NCI-H510A treated with DMSO at 0.1 percent for 48 hours (cell line): ENCODE measurements around the gene MAP2K3.

Experiments used
- DNase-seq: peaks from one replicate; lab custom pipeline; 2025; lab: John Stamatoyannopoulos, UW

MAP2K3 gene

DNA sequence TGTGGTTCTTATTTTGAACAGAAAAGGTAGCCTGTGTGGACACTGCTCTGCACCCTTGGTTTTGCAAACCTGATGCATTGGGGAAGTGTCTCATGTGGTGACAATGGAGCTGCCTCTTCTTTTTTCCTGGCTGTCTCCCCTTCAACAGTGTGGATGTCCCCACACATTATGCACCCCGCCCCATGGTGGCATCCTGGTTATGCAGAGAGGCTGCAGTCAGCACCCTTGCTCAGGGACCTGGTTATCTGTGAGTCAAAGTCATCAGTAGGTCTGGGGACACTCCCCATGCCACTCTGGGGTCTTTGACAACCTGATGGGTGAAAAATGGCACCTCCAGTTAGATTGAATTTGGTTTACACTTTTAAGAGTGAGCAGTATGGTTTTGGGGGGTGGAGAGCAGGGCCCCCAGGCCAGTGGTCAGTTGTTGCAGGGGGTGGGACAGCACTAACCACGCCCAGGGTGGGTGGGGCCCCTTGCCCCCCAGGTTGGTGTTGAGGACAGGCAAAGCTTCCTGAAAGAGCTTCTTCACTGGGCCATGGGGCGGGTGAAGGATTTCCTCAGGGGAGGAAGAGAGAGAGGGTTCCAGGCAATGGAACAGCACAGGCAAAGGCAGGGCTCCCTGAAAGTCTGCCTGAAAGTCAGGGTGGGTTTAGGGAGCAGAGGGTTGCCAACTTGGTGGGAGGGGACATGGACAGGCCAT is 67.0 kb downstream of the MAP2K3 start:
- no peak for DNase-seq

DNA sequence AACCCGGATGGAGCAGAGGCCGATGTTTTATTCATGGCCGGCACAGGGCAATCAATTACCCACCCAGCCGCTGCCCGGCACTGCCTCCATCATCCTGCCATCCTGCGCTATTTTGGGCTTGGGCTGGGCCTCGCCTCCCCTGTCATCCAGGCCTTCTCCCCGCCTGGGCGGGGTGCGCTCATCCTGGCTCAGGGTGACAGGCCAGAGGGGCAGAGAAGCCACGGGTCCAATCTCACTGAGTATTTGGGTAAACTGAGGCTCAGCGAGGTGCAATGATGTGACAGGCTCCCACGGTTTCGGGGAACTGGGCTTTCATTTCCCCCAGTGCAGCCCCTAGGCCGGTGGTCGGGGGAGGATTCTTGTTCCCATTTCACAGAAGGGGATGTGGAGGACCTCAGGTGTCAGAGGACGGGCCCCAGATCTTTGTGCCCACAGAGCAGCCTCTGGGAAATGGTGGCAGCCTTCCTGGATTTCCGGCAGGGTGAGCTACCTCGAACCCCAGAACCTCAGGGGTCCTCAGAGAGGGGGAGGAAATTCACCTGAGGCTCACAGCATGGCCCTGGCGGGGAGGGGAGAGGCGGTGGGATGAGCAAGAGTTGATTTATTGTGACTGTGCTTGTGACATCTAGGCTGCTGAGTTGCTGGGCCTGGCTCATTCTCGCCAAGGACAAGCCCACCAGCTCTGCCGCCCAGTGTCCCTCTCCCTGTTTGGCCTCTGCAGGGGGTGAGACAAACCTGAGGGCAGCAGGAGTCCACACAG is 67.9 kb downstream of the MAP2K3 start:
- no peak for DNase-seq

DNA sequence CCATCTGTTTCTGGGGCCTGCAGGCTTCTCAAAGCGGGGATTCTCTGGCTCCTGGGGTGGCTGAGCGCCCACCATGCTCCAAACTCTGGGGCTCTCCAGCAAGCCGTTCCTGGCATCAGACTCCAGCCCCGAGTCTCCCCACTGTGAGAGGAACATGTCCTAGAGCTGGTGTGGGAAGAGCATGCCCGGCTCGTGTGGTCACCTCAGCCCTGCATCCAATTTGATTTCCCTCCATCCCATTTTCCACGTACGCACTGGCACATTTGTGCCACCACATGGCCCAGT is 68.4 kb downstream of the MAP2K3 start:
- no peak for DNase-seq

DNA sequence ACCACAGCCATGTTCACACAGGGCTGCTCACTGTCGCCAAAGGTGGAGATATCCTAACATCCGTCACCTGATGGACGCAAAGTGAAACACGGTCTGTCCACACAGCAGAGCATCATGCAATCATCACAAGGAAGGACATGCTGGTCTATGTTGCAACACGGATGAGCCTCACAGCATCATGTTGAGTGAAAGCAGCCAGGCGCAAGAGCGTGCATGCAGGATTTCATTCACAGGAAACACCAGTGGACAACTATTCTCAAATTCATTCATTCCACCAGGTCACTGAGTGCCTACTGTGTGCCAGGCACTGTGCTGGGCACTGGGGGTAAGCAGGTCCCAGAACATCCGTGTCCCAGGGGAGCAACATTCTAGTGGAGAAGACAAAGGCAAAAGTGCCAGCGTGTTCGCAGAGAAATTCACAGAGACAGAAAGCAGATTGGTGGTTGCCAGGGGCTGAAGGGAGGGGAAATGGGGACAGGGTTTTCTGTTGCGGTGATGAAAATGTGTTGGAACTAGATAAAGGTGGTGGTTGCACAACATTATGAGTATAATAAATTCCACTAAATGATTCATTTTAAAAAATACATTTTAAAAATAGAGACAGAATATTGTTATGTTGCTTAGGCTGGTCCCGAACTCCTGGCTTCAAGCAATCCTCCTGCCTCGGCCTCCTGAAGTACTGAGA is 69.0 kb downstream of the MAP2K3 start:
- no peak for DNase-seq

DNA sequence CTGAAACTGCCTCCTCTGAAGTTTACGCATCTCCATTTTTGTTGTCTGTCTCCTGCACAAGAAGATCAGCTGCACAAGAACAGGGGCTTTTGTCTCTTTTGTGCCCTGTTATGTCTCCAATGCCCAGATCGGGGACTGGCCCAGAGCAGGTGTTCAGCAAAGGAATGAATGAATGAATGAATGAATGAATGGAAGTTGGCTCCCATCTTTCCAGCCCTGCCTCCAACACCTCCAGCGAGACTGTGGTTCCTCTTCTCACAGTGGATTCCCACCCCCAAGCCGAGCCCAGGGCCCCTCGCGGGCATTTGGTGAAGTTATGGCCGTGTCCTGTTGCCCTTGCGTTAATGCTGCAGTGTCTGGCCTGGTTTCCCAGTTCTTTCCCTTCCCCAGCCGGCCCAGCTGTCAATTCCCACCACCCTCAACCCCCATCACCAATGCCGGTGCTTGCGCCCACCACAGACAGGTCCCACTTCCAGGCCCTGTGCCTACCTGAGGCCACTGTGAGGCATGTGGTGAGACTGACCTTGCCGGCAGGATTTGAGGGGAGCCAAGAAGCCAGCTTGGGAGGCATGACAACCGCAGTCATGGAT is 70.4 kb downstream of the MAP2K3 start:
- no peak for DNase-seq

DNA sequence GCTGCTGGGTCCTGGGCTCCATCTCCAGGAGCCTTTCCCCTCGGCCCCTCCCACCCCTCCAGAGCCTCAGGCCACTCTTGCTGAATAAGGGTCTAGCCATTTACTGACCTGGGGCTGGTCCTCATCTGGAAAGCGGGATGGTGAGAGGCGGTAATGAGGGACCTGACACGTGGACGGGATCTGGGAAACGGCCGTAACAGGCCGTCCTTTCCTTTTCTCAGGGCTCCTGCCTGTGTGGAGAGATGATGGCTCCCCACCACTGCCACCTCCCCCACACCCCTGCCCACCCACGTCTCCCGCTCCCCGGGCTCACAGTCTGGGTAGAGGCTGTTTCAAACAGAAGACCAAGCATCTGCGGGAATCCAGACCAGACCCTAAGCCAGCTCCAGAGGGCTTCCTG is 71.1 kb downstream of the MAP2K3 start:
- no peak for DNase-seq

DNA sequence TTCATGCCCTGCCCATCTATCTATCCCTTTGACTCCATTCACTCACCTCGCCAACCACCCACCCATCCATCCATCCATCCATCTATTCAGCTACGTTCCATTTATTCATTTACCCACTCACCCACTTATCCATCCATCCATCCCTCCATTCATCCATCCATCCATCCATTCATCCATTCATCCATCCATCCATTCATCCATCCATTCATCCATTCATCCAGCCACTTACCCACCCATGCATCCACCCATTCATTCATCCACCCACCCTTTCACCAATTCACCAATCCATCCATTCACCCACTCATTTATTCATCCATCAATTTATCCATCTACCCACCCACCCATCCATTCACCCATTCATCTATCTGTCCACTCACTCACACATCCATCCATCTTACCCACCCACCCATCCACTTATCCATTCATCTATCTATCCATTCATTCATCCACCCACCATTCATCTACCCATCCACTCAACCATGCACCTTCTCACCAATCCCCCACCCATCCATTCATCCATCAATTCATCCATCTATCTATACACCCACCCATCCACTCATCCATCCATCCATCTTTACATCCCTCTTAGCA is 72.1 kb downstream of the MAP2K3 start:
- DNase-seq = no peak

DNA sequence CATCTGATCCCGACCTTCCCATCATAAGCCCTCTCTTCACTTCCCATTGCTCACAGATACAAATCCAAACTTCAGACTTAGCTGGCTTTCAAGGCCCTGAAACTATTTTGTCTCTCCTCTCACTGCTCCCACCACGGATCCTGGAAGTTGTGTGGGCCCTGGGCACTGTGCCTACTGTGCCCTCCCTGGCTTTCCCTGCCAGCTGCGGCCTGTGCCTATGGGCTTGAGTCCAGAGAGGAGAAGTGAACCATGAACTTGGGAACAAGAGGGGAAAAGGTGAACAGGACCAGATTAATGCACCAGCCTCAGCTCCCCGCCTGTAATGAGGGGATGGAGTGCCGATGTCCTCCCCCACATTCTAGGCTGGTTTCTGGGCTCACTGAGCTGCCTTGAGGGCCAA is 72.8 kb downstream of the MAP2K3 start:
- DNase-seq = no peak

DNA sequence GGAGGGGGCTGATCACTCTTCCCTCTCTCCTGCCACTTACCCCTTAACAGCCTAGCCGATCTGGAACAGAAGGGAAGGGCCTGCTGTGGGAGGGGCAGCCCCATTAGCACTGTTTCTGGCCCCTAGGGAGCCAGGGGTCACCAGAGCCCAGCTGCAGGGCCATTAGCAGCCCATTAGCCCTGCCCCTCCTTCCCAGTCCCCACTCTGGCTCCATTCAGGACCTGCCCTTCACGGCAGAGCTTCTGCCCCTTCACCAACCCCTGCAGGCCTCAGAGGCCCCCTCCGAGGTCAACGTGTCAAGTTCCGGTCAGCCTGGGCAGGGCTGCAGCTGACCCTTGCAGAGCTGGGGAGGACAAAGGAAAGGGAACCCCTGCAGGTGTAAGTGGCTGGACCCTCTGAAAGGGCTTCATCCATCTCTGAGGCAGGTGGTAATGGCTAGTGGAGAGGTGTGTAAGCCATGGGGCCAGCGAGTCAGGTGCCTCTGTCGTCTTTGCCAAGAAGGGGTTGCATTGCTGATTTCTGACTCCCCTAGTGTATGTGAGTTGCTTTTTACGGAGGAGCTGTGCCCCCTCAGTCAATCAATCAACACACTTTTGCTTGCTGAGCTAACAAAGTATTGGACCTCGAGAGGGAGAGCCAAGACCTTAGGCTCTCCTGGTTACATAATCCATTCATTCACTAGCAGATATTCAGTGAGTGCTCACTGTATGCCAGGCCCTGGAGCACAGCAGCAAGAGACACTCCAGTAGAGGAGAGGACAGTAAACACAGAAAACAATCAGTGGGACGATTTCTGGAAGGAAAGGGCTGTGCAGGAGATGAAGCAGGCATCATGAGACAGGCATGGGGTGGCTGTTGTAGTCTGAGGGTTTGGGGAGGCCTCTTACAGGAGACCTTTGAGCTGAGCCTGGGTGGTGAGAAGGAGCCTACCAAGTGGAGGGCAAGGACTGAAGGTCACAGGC is 73.5 kb downstream of the MAP2K3 start:
- DNase-seq = no peak

DNA sequence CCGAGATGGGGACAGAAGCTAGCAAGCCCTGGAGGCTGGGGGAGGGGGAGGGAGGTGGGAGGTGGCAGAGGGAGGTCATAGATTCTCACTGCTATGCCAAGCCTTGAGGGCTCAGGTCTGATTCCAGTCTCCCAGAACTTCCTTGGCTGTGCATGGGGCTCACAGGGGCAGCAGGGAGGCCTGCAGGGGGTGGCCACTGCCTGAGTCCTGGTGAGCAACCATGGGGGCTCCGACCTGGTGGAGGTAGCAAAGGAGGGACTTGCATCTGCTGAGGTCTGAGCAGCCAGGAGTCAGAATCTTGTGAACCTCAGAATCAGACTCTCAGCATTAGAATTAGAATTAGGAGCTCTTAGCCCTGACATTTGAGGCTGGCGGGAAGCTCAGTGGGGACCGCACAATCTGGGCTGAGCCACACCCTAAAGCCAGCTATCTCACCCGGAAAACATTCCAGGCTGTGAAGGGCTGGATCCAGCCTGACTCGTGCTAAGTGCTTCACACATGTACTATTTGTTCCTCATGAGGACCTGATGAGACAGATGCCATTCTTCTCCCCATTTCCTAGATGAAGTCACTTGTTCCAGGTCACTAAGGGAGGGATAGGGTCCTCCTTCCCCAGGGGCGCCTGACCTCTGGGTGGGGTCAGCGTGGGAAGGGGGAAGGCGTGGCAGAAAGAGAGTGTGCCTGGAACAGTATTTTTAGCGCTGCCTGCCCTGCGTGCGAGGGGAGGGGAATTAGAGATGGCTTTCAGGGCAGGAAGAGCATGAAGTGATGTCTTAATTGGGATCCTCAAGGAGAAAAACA is 74.4 kb downstream of the MAP2K3 start:
- no peak for DNase-seq

DNA sequence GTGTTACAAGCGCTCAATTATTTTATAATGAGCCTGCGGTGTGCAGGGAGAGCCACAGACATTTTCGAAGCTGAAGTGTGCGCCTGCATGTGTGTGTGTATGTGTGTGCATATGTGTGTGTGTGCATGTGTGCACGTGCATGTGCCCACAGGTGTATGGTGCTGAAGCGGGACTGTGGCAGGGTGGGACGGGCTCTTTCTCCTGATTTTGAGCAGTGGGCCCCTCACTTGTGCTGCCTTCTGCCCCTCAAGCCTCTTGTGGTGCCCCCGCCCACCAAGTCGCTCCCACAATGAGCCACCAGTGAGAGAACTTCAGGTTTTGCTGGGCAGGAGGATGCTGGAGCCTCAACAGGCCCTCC is 75.0 kb downstream of the MAP2K3 start:
- DNase-seq = no peak

DNA sequence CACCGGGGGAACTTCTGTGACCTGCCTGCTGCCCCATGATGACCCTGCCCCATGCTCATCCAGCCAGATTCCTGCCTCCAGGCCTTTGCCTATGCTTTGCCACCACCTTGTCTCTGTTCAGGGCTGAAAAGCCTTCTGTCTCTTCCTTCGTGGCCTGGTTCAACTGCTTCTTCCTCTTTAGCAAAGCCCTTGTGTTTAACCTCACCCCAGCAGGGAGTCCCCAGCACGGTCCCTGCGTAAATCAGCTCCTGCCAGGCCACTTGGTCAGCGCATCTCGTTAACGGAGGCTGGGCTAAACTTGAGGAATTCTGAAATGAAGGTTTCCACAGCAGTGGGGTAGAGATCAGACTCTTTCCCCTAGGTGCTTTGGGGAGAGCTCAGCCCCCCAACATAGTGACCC is 75.5 kb downstream of the MAP2K3 start:
- DNase-seq = no peak

DNA sequence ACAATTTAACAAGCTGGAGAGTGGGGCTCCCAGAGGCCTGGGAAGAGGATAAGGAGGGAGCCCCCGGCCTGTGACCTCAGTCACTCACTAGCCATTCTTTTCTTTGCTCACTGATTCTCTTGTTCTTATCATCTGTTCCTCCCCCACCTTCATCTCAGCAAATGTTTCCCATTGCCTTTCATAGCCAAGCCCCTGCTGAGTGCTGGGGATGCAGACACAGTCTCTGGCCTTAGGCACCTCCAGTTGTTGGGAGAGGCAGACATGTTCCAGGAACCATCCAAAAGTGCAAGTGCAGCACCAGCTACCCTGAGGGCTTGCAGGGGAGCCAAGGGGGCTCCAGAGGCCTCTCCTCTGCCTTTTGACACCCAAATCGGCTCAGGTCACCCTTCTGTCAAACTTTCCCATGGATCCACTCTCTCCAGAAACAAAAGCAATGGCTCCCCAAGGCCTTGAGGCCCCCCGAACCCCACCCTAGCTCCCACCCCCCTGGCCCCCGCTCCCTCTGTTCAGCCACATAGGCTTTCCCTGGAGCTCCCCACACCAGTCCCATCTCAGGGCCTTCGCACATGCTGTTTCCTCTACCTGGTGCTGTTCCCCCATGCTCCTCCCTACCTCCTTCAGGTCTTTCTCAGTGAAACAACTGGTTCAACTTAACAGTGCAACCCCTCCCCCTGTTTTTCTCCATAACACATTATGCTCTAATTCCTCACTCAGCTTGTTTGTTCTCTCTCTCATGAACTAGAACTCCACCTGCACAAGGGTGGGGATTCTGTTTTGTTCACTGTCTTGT is 76.7 kb downstream of the MAP2K3 start:
- DNase-seq = no peak

DNA sequence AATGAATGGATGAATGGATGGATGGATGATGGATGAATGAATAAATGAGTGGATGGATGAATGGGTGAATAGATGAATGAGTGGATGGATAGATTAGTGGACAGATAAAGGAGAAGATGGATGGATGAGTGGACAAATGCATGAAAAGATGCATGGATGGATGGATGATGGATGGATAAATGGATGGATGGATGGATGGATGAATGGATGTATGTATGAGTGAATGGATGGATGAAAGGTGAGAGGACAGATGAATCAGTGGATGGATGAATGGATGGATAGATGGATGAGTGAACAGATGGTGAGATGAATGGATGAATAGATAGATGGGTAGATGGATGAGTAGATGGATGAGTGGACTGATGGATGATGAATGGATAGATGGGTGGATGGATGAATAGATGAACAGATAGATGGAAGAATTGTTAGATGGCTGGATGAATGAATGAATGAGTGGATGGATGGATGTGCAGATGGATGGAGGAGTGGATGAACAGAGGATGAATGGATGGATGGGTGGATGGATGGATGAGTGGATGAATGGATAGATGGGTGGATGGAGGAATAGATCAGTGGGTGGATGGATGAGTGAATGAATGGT is 77.9 kb downstream of the MAP2K3 start:
- DNase-seq = no peak

DNA sequence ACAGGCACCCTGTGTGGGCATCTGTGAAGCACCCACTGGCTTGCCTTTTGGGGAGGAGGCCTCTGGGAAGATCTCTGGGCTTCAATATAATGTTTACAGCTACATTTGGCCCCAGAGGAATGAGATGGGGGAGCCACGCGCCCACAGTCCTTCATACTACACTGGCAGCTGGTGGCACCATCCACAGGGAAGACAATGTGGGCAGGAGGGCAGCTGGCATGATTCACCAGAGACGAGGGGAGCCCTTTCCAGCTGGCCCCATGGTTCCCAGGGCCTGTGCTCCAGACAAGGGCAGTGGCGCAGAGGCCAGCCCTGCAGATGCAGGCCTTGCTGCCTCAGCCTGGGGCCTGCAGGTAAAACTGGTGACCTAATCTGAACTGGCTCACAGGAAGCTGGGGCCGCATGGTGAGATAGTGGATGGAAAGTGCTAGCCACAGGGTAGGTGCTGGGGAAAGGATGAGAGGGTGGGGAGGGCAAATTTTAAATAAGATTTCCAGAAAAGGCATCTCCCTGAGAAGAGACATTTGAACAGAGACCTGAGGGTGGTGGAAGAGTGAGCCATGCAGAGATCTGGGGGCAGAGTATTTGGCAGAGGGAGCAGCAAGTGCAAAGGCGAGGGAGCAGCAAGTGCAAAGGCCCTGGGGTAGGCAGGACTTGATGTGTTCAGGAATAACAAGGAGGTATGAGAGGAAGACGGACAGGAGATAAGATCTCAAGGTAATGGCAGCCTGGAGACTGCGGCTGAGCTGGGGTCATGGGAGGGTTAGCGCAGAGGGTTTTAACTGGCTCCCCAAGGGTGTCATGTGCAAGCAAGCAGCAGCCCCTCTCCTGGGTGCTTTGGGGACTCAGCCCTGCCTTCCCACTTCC is 79.5 kb downstream of the MAP2K3 start:
- DNase-seq = no peak
